Neural progenitor cell (in vitro differentiated cells): ENCODE results near the gene ADCY9. TPM values are rescaled to one million over a fixed set of nuclear protein-coding genes. Genes with fewer than 3 reads are reported as not detected.

Source experiments
- DNase-seq: peaks from one replicate; pipeline ENCODE4 v3.0.0-alpha.2; 2016; ENCODE audit warnings: low spot score
- H2AFZ ChIP-seq: fragments of 200-600 bp; sonication (generic); replicated peaks from 2 replicates; pipeline ENCODE4 v1.6.1; 2016; ENCODE audit warnings: antibody characterized with exemption
- H3F3A ChIP-seq: fragments of 200-600 bp; sonication (generic); 2 replicates; pipeline ENCODE4 v1.6.1; 2016; ENCODE audit warnings: antibody characterized with exemption, low read depth
- H3K27ac ChIP-seq: fragments of 200-600 bp; sonication (generic); 2 replicates; pipeline ENCODE4 v1.5.1; 2016; ENCODE audit warnings: mild to moderate bottlenecking
- H3K27me3 ChIP-seq: fragments of 200-600 bp; sonication (generic); 2 replicates; pipeline ENCODE4 v1.6.1; 2016; ENCODE audit warnings: mild to moderate bottlenecking, moderate library complexity
- H3K36me3 ChIP-seq: fragments of 200-600 bp; sonication (generic); 2 replicates; pipeline ENCODE4 v1.5.1; 2016
- H3K4me1 ChIP-seq: fragments of 200-600 bp; sonication (generic); 2 replicates; pipeline ENCODE4 v1.6.1; 2016; ENCODE audit warnings: mixed run types
- H3K4me2 ChIP-seq: fragments of 200-600 bp; sonication (generic); 2 replicates; pipeline ENCODE4 v1.6.1; 2016
- H3K4me3 ChIP-seq: fragments of 200-600 bp; sonication (generic); 2 replicates; pipeline ENCODE4 v1.5.1; 2016
- H3K79me2 ChIP-seq: fragments of 200-600 bp; sonication (generic); 2 replicates; pipeline ENCODE4 v1.6.1; 2016; ENCODE audit warnings: low read depth
- H3K9ac ChIP-seq: fragments of 200-600 bp; sonication (generic); 2 replicates; pipeline ENCODE4 v1.6.1; 2016
- H3K9me3 ChIP-seq: fragments of 200-600 bp; sonication (generic); 2 replicates; pipeline ENCODE4 v1.5.1; 2016; ENCODE audit warnings: low read depth
- H4K20me1 ChIP-seq: fragments of 200-600 bp; sonication (generic); 2 replicates; pipeline ENCODE4 v1.6.1; 2016; ENCODE audit warnings: low read depth
- H3K27ac Mint-ChIP-seq: 3 replicates; pipeline ENCODE4 v1.8.0; 2021; ENCODE audit warnings: mixed read lengths
- H3K27me3 Mint-ChIP-seq: 2 replicates; pipeline ENCODE4 v1.8.0; 2022; ENCODE audit warnings: low read depth, mild to moderate bottlenecking, inconsistent platforms, moderate library complexity, mixed read lengths; ENCODE audit not compliant: insufficient read depth
- H3K36me3 Mint-ChIP-seq: 3 replicates; pipeline ENCODE4 v1.8.0; 2021; ENCODE audit warnings: mixed read lengths
- H3K4me1 Mint-ChIP-seq: 3 replicates; pipeline ENCODE4 v1.8.0; 2021; ENCODE audit warnings: mixed read lengths
- H3K4me3 Mint-ChIP-seq: 3 replicates; pipeline ENCODE4 v1.8.0; 2021; ENCODE audit warnings: mild to moderate bottlenecking, moderate library complexity, mixed read lengths
- H3K9me3 Mint-ChIP-seq: 3 replicates; pipeline ENCODE4 v1.8.0; 2020; ENCODE audit warnings: mixed read lengths
- EZH2 ChIP-seq: fragments of 200-600 bp; sonication (generic); IDR thresholded peaks from 2 replicates; pipeline ENCODE4 v1.6.1; 2017; ENCODE audit warnings: antibody characterized with exemption, mild to moderate bottlenecking, moderate library complexity
- EZH2phosphoT487 ChIP-seq: fragments of 200-600 bp; sonication (generic); IDR thresholded peaks from 2 replicates; pipeline ENCODE4 v1.6.1; 2017; ENCODE audit warnings: antibody characterized with exemption
- total RNA-seq: library from RNA; depleted of rRNA; stranded (reverse); fragments of >200 nt; gene quantifications from 2 replicates; pipeline ENCODE4 v1.2.3, GENCODE V29; 2015; ENCODE audit warnings: low replicate concordance
- TF ChIP-seq, protein P1 (sequence below): fragments of 200-600 bp; sonication (generic); IDR thresholded peaks from 2 replicates; pipeline ENCODE4 v1.5.1; 2017; ENCODE audit warnings: antibody characterized with exemption, mild to moderate bottlenecking

ADCY9 gene
- total RNA-seq, 1 donor from 2014 or later = 1.2 TPM

DNA sequence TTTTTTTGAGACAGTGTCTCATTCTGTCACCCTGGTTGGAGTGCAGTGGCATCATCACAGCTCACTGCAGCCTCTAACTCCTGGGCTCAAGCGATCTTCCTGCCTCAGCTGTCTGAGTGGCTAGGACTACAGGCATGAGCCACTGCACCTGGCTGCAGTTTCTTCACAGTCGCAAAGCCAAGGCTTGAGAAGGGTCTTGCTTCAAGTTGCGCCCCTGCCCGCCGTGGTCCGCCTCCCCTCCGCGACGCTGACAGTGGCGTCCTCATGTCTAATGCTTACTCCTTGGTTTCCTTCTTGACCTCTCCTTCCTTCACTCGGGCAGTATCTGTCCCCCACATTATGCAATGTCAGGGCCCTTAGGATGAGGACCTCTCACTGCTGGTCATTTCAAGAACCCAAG, 112.7 kb downstream of the ADCY9 start:
- no peak overlapping the region for H3K4me3 Mint-ChIP-seq
- peaks cover 28% of the 10 kb centered on the region for H3K4me1 Mint-ChIP-seq
- Histone ChIP-seq H3K27me3 (no peaks in the 10 kb centered on the region), H3K27ac (no peak overlapping the region), H3K4me3 (no peak overlapping the region), H3K4me2 (no peak overlapping the region), H3K79me2 (no peaks in the 10 kb centered on the region), H3K4me1 (peaks cover 11% of the 10 kb centered on the region), H2AFZ (no peak overlapping the region), H4K20me1 (no peaks in the 10 kb centered on the region), H3F3A (no peaks in the 10 kb centered on the region), H3K9ac (no peak overlapping the region), H3K36me3 (no peaks in the 10 kb centered on the region), H3K9me3 (no peaks in the 10 kb centered on the region)
- no peak for DNase-seq
- H3K9me3 Mint-ChIP-seq = no peaks in the 10 kb centered on the region
- H3K27me3 Mint-ChIP-seq = peaks cover 4% of the 10 kb centered on the region
- TF ChIP-seq, protein P1, sequence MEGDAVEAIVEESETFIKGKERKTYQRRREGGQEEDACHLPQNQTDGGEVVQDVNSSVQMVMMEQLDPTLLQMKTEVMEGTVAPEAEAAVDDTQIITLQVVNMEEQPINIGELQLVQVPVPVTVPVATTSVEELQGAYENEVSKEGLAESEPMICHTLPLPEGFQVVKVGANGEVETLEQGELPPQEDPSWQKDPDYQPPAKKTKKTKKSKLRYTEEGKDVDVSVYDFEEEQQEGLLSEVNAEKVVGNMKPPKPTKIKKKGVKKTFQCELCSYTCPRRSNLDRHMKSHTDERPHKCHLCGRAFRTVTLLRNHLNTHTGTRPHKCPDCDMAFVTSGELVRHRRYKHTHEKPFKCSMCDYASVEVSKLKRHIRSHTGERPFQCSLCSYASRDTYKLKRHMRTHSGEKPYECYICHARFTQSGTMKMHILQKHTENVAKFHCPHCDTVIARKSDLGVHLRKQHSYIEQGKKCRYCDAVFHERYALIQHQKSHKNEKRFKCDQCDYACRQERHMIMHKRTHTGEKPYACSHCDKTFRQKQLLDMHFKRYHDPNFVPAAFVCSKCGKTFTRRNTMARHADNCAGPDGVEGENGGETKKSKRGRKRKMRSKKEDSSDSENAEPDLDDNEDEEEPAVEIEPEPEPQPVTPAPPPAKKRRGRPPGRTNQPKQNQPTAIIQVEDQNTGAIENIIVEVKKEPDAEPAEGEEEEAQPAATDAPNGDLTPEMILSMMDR = no peak
- no peak for TF ChIP-seq EZH2
- TF ChIP-seq EZH2phosphoT487 = no peak
- no peaks in the 10 kb centered on the region for H3K36me3 Mint-ChIP-seq
- no peak overlapping the region for H3K27ac Mint-ChIP-seq

DNA sequence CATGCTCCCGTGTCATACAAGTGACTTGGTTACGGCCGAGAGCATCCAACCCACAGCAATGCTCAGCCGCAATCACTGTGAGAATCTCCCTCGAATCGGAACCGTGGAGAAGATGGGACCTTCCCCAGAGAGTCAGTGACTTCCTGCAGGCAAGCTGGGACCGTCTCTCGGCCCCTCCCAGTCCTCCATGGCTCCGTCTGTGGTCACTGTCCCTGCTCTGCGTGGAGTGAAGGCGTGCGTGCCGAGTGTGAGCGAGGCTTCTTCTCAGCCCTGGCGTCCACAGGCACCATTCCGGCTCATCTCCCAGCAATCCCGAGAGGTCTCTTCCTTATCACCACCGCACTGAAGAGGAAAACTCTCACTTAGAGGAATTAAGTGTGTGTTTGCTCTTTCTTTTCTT, 113.1 kb downstream of the ADCY9 start:
- DNase-seq = no peak
- Mint-ChIP-seq H3K4me3 (no peak overlapping the region), H3K27ac (no peak overlapping the region), H3K27me3 (peaks cover 4% of the 10 kb centered on the region), H3K4me1 (peaks cover 27% of the 10 kb centered on the region), H3K36me3 (no peaks in the 10 kb centered on the region), H3K9me3 (no peaks in the 10 kb centered on the region)
- no peak overlapping the region for H3K27ac ChIP-seq
- H3K79me2 ChIP-seq = no peaks in the 10 kb centered on the region
- H3K36me3 ChIP-seq = no peaks in the 10 kb centered on the region
- H3F3A ChIP-seq = no peaks in the 10 kb centered on the region
- no peaks in the 10 kb centered on the region for H3K9me3 ChIP-seq
- no peaks in the 10 kb centered on the region for H3K27me3 ChIP-seq
- H2AFZ ChIP-seq = no peak overlapping the region
- no peak overlapping the region for H3K4me3 ChIP-seq
- no peaks in the 10 kb centered on the region for H4K20me1 ChIP-seq
- TF ChIP-seq EZH2 = no peak
- no peak for TF ChIP-seq EZH2phosphoT487
- TF ChIP-seq, protein P1 = no peak
- no peak overlapping the region for H3K9ac ChIP-seq
- no peak overlapping the region for H3K4me2 ChIP-seq
- peaks cover 11% of the 10 kb centered on the region for H3K4me1 ChIP-seq

DNA sequence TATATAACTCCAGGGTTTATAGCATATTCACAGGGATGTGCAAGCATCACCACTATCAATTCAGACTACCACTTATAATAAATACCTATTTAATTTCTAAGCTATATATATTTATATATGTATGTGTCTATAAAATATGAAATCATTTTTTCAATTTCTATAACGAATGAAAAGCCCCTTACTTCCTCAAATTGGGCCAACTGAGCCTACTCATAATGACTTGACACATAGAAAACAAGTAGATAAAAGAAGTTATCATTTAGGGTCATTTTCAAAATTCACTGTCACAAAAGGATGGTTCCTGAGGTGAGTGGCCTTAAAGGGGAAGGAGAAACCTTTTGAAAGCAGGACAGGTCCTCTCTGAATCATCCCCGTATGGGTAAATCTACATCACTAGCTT, 114.1 kb downstream of the ADCY9 start:
- Histone ChIP-seq H3K27ac (no peak overlapping the region), H3K79me2 (no peaks in the 10 kb centered on the region), H2AFZ (no peak overlapping the region), H3K9me3 (no peaks in the 10 kb centered on the region), H3K4me1 (peaks cover 18% of the 10 kb centered on the region), H3K4me2 (no peak overlapping the region), H3K27me3 (no peaks in the 10 kb centered on the region), H3F3A (peaks cover 4% of the 10 kb centered on the region), H4K20me1 (no peaks in the 10 kb centered on the region), H3K36me3 (no peaks in the 10 kb centered on the region), H3K4me3 (no peak overlapping the region), H3K9ac (no peak overlapping the region)
- Mint-ChIP-seq H3K36me3 (no peaks in the 10 kb centered on the region), H3K4me1 (peaks cover 25% of the 10 kb centered on the region), H3K27ac (no peak overlapping the region), H3K4me3 (no peak overlapping the region), H3K27me3 (peaks cover 4% of the 10 kb centered on the region), H3K9me3 (no peaks in the 10 kb centered on the region)
- TF ChIP-seq EZH2 (no peak), EZH2phosphoT487 (no peak)
- TF ChIP-seq, protein P1 = no peak
- no peak for DNase-seq
